Lower lobe of right lung (tissue), 2 donors: ENCODE measurements around the gene SPACA5. TPM values are rescaled to one million over a fixed set of nuclear protein-coding genes. Genes with fewer than 3 reads are reported as not detected.
A peak's percentile ranks its signal among the peaks of the same experiment; 100 is the strongest.
"Not testable (repeated sequence)": the region's sequence is repeated elsewhere in the genome, so short reads cannot be mapped to it uniquely, and the experiment has no call there.

Experiments
- ATAC-seq, 2 donors: fragments of 200-7000 bp; cut with Tn5 transposase; one replicate each; pipeline ENCODE4 v1.9.1; 2020 to 2022; ENCODE audit warnings: mild to moderate bottlenecking in 2 of 2, moderate library complexity in 2 of 2
- DNase-seq: peaks from one replicate; pipeline ENCODE4 v3.0.0-alpha.2; 2020
- H3K27ac ChIP-seq: fragments of 200-600 bp; one replicate; pipeline ENCODE4 v1.8.0; 2022
- H3K27me3 ChIP-seq: fragments of 200-600 bp; one replicate; pipeline ENCODE4 v1.8.0; 2022; ENCODE audit warnings: low read depth
- H3K36me3 ChIP-seq: fragments of 200-600 bp; one replicate; pipeline ENCODE4 v1.8.0; 2022; ENCODE audit warnings: mild to moderate bottlenecking
- H3K4me1 ChIP-seq: fragments of 200-600 bp; one replicate; pipeline ENCODE4 v1.8.0; 2022
- H3K4me3 ChIP-seq: fragments of 200-600 bp; one replicate; pipeline ENCODE4 v1.8.0; 2022; ENCODE audit warnings: mild to moderate bottlenecking
- H3K9me3 ChIP-seq: fragments of 200-600 bp; one replicate; pipeline ENCODE4 v1.8.0; 2022
- intact Hi-C: fragments of 100-400 bp; cut with DNase I; formaldehyde crosslinking; loops from one replicate; pipeline ENCODE4 v1.11.0; 2022
- total RNA-seq: library from RNA; stranded (reverse); fragmentation: NEBNext Ultra II Directional; extraction: Animal tissue kit (Norgen Biotek cat#: 25700); gene quantifications from one replicate; pipeline ENCODE4 v1.2.1, GENCODE V29; 2021
- TF ChIP-seq, protein P1 (sequence below): fragments of 200-600 bp; IDR thresholded peaks from one replicate; pipeline ENCODE4 v1.8.0; 2022; ENCODE audit warnings: antibody characterized with exemption, mild to moderate bottlenecking
- donor health status: DM: no; HTN: yes; CAD: no; lungs with severe emphysema.

Gene SPACA5
- total RNA-seq, 1 donor from 2014 or later = not detected

DNA sequence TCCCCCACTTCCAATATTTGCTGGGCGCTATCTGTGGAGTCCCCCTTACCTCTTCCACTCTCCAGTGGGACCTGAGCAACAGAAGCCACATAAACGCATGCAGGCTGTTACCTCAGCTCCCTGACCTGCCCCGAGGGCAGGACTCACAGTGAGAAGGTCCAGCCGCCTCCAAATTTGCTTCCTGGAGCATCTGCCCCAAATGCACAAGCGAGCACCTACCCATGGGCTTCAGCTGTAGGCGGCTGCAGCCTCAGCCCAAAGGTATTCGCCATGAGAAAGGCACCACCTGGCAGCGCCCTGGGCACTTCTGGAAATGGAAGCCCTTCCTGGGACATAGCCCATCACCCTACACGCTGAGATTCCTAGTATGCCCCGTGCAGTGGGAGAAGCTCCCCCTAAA lies 23.4 kb downstream of the SPACA5 start:
- intact Hi-C loops = no loop called here
- Histone ChIP-seq H3K36me3 (no peaks in the 10 kb centered on the region), H3K4me1 (no peaks in the 10 kb centered on the region), H3K27me3 (no peaks in the 10 kb centered on the region), H3K9me3 (no peaks in the 10 kb centered on the region), H3K27ac (no peak overlapping the region), H3K4me3 (no peak overlapping the region)
- DNase-seq (no peak), ATAC-seq (no peak)
- TF ChIP-seq, protein P1, sequence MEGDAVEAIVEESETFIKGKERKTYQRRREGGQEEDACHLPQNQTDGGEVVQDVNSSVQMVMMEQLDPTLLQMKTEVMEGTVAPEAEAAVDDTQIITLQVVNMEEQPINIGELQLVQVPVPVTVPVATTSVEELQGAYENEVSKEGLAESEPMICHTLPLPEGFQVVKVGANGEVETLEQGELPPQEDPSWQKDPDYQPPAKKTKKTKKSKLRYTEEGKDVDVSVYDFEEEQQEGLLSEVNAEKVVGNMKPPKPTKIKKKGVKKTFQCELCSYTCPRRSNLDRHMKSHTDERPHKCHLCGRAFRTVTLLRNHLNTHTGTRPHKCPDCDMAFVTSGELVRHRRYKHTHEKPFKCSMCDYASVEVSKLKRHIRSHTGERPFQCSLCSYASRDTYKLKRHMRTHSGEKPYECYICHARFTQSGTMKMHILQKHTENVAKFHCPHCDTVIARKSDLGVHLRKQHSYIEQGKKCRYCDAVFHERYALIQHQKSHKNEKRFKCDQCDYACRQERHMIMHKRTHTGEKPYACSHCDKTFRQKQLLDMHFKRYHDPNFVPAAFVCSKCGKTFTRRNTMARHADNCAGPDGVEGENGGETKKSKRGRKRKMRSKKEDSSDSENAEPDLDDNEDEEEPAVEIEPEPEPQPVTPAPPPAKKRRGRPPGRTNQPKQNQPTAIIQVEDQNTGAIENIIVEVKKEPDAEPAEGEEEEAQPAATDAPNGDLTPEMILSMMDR = no peak

DNA sequence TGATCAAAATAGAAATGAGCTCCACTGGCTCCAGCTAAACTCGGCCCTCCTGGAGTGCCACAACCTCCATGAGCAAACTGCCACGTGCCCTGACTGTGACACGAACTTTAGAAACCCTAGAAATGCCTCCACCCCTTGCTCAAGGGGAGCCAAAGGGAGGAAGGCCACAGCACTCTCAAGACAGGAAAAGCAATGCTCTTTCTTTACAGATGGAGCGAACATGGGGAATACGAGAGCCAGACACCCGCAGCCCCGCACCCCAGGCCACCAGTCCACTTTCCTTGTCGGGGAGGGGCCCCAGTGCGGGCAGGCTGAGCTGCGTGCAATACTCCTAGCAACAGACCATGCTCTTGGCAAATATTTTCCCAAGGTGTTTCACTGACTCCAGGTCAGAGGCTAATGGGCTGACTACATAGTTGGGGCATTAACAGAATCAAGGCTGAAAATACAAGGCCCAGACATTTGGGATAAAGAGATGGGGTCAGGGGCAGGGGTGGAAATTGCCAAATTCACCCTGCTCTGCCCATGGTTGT lies 23.9 kb downstream of the SPACA5 start:
- DNase-seq, H3K36me3 ChIP-seq, ATAC-seq, H3K27me3 ChIP-seq, H3K27ac ChIP-seq, intact Hi-C loops, H3K4me3 ChIP-seq, H3K4me1 ChIP-seq, H3K9me3 ChIP-seq: not testable (repeated sequence)

DNA sequence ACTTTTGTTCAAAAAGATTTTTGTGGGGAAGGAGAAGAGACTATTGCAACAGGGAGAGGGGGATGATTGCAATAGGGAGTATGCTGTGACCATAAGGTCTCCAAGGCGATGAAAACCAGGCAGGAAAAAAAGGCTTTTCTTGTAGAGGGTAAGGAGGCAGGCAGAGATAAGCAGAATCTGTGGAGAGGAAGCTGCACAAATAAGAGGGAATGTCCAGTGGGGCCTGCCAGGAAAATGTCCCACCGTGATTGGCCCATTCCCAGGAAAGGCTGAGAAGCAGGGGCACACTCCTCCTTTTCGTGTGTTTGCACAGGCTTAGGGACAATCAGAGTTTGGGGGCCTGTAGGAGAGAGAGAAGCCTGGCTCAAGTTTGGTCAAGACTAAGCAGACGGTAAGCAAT lies 29.1 kb downstream of the SPACA5 start:
- ATAC-seq = no peak
- no peak for DNase-seq
- Histone ChIP-seq H3K4me3 (no peak overlapping the region), H3K36me3 (no peaks in the 10 kb centered on the region), H3K27ac (no peak overlapping the region), H3K27me3 (no peaks in the 10 kb centered on the region), H3K9me3 (no peaks in the 10 kb centered on the region), H3K4me1 (no peaks in the 10 kb centered on the region)
- TF ChIP-seq, protein P1 = no peak
- intact Hi-C loops = no loop called here

DNA sequence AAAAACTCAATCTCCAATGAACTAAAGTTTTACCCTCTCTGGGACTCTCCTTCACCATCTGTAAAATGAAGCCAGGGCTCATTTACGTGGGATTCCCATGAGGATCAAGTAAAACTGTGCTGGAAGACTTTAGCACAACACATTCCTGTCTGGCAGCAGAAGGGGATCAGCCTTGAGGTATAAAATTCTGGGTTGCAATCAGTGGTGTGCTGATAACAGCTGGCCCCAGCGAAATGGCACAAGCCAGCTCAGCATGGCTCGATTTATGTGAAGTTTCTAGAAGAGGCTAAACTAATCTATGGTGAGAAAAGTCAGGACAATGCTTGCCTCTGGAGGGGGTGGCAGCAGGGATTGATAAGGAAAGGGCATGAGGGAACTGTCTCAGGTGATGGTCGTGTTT lies 36.3 kb downstream of the SPACA5 start:
- TF ChIP-seq, protein P1 = no peak
- Histone ChIP-seq H3K27me3 (no peaks in the 10 kb centered on the region), H3K9me3 (no peaks in the 10 kb centered on the region), H3K36me3 (no peaks in the 10 kb centered on the region), H3K27ac (no peak overlapping the region), H3K4me3 (no peak overlapping the region), H3K4me1 (no peaks in the 10 kb centered on the region)
- intact Hi-C loops = no loop called here
- no peak for ATAC-seq
- no peak for DNase-seq

DNA sequence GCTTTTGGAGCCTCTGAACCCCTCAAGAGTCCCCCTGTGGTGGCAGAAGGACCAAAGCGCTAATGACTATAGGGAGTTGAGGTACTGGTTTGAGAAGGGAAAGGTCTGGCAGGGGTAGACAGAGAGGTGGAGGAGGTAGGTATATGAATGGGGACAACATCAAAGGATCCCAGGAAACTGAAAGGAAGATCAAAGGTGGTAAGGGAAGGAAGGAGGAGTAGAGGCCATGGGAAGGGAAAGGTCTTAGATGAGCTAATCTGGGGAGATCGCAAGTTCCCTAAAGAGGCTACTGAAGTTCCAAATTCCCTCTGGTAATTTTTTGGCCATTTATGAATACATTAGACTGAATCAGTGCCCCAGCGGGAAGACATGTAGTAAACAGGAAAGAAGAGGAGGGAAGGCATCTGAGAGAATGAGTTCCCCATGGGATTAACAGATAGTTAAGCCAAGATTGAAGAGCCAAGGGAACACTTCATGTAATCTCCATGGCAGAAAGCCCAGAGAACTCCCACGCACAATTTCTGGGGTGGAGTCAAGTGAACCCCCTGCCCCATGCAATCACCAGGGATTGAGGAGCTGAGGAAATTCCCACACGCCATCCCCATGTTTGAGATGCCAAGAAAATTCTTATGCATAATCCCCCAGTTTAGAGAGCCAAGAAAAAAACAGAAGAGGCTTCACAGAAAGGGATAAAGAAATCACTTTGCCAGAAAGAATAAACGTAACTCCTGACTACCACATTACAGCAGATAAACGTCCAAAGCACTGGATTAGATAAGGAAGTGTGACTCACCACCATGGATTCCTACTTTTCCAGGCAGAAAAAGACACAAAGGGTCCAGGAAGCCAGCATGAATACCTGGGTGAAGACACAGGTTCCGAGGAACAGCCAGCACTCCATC lies 38.9 kb downstream of the SPACA5 start:
- H3K4me3 ChIP-seq = no peak overlapping the region
- intact Hi-C loops = no loop called here
- no peak for DNase-seq
- no peaks in the 10 kb centered on the region for H3K4me1 ChIP-seq
- no peaks in the 10 kb centered on the region for H3K27me3 ChIP-seq
- no peaks in the 10 kb centered on the region for H3K36me3 ChIP-seq
- peak overlapping the region; percentile 6 for H3K27ac ChIP-seq
- TF ChIP-seq, protein P1 = no peak
- H3K9me3 ChIP-seq = no peaks in the 10 kb centered on the region
- peak in 1 of 2 donors; percentile 24 for ATAC-seq

DNA sequence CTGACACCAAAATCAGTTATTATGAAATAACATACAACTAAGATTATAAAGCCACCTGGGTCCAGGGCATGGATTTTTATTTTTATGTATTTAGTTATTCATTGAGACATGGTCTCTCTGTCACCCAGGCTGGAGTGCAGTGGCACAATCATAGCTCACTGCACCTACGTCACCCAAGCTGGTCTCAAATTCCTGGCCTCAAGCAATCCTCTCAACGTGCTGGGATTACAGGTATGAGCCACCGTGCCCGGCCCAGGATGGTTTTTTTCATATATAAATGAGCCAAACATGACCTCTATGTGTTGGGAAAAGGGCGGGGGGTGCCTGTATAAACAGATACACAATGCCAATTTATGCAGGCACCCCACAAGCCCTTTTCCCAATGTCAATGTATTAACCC lies 40.1 kb downstream of the SPACA5 start:
- no peak overlapping the region for H3K4me3 ChIP-seq
- intact Hi-C loops = no loop called here
- no peak for ATAC-seq
- DNase-seq = no peak
- H3K27me3 ChIP-seq = no peaks in the 10 kb centered on the region
- no peaks in the 10 kb centered on the region for H3K9me3 ChIP-seq
- H3K36me3 ChIP-seq = no peaks in the 10 kb centered on the region
- peak overlapping the region; percentile 6 for H3K27ac ChIP-seq
- no peaks in the 10 kb centered on the region for H3K4me1 ChIP-seq
- TF ChIP-seq, protein P1 = no peak
